NCI-H2196 (cell line): ENCODE measurements around the gene TRIM71.
"Not testable (repeated sequence)": the region's sequence is repeated elsewhere in the genome, so short reads cannot be mapped to it uniquely, and the experiment has no call there.

ENCODE experiments used
- DNase-seq: peaks from one replicate; lab custom pipeline; 2025; ENCODE audit not compliant: unreplicated experiment; lab: John Stamatoyannopoulos, UW

TRIM71 gene

GRCh38 chr3:32922078-32922477 is 104.3 kb downstream of the TRIM71 start:
- no peak for DNase-seq

- DNase-seq, result no peak
Measured at GRCh38 chr3:32930161-32930560, 112.4 kb downstream of the TRIM71 start.

- not testable (repeated sequence) for DNase-seq
Measured at GRCh38 chr3:32931273-32931672, 113.5 kb downstream of the TRIM71 start.

GRCh38 chr3:32934150-32934742 is 116.4 kb downstream of the TRIM71 start:
- no peak for DNase-seq

GRCh38 chr3:32937331-32937730 is 119.5 kb downstream of the TRIM71 start:
- no peak for DNase-seq

- DNase-seq, result not testable (repeated sequence)
Measured at GRCh38 chr3:32939531-32940284, 121.9 kb downstream of the TRIM71 start.

- DNase-seq, result no peak
Measured at GRCh38 chr3:32940726-32941125, 122.9 kb downstream of the TRIM71 start.

- DNase-seq, result no peak
Measured at GRCh38 chr3:32945136-32945535, 127.3 kb downstream of the TRIM71 start.

- DNase-seq, result not testable (repeated sequence)
Measured at GRCh38 chr3:32945598-32945997, 127.8 kb downstream of the TRIM71 start.

- no peak for DNase-seq
Measured at GRCh38 chr3:32946973-32947788, 129.4 kb downstream of the TRIM71 start.
